Aorta (tissue), 5 donors: Measurements from ENCODE around the gene MYO1D. TPM values are rescaled to one million over a fixed set of nuclear protein-coding genes. Genes with fewer than 3 reads are reported as not detected.

Source experiments
- ATAC-seq: fragments of 200-7000 bp; cut with Tn5 transposase; one replicate; pipeline ENCODE4 v1.9.1; 2022; ENCODE audit warnings: moderate library complexity; ENCODE audit not compliant: low FRiP score
- DNase-seq, 2 donors: peaks; one replicate each; pipeline ENCODE4 v3.0.0-alpha.2; 2020
- H3K27ac ChIP-seq, 2 donors: one replicate each; pipeline ENCODE4 v1.5.1; 2013; ENCODE audit warnings: low read length in 2 of 2, mild to moderate bottlenecking in 2 of 2, moderate library complexity in 2 of 2, control low read depth in 1 of 2, inconsistent platforms in 1 of 2, low read depth in 1 of 2
- H3K27me3 ChIP-seq, 2 donors: one replicate each; pipeline ENCODE4 v1.6.1; 2013; ENCODE audit warnings: control low read depth in 1 of 2, low read length in 1 of 2, mild to moderate bottlenecking in 1 of 2, moderate library complexity in 1 of 2; ENCODE audit not compliant: insufficient read depth in 2 of 2, control insufficient read depth in 1 of 2
- H3K36me3 ChIP-seq, 2 donors: one replicate each; pipeline ENCODE4 v1.6.1; 2013; ENCODE audit warnings: control low read depth in 1 of 2, low read length in 1 of 2, mild to moderate bottlenecking in 1 of 2; ENCODE audit not compliant: insufficient read depth in 2 of 2, control insufficient read depth in 1 of 2
- H3K4me1 ChIP-seq, 2 donors: one replicate each; pipeline ENCODE4 v1.6.1; 2013; ENCODE audit warnings: low read length in 2 of 2, control low read depth in 1 of 2, mild to moderate bottlenecking in 1 of 2, moderate library complexity in 1 of 2; ENCODE audit not compliant: insufficient read depth in 2 of 2, control insufficient read depth in 1 of 2
- H3K4me3 ChIP-seq, 2 donors: one replicate each; pipeline ENCODE4 v1.5.1; 2013; ENCODE audit warnings: low read length in 2 of 2, control low read depth in 1 of 2, mild to moderate bottlenecking in 1 of 2
- H3K9me3 ChIP-seq: one replicate; pipeline ENCODE4 v1.6.1; 2013; ENCODE audit warnings: mild to moderate bottlenecking, low read length; ENCODE audit not compliant: control insufficient read depth
- WGBS, 2 donors: extraction: QIAGEN DNeasy Blood & Tissue Kit; methylation state at CpG; one replicate each; pipeline ENCODE4 v1.1.7; 2013; 5-methylcytosine and 5-hydroxymethylcytosine counted together
- intact Hi-C, 2 donors: fragments of 100-400 bp; cut with DNase I; formaldehyde crosslinking; loops; one replicate each; pipeline versions ENCODE4 v1.14.2 to v1.15.0; 2022
- polyA plus RNA-seq, 2 donors: library from polyadenylated mRNA; stranded (reverse); fragments of 200-250 nt; gene quantifications; one replicate each; pipeline ENCODE4 v1.2.3, GENCODE V29; 2013
- total RNA-seq, 2 donors: library from RNA; stranded (reverse); fragmentation: NEBNext Ultra II Directional; extraction: Animal tissue kit (Norgen Biotek cat#: 25700); gene quantifications; one replicate each; pipeline ENCODE4 v1.2.1, GENCODE V29; 2021
- donor health status: healthy with polysubstance abuse.
- donor health status: Bipolar disorder and iron deficiency.
- donor health status: DM: no; HTN: no; CAD: no.
- donor health status: DM: no; HTN: no; CAD: no.
- donor health status: DM: yes; HTN: yes; CAD: no.

The MYO1D gene
- total and polyA plus RNA-seq, 4 donors: 62.5 to 358 (median 164) TPM

GRCh38 chr17:32512328-32512727, 364.6 kb downstream of the MYO1D start:
- Histone ChIP-seq H3K27ac (no peak overlapping the region), H3K9me3 (no peaks in the 10 kb centered on the region), H3K4me3 (no peak overlapping the region), H3K4me1 (no peaks in the 10 kb centered on the region), H3K36me3 (no peaks in the 10 kb centered on the region), H3K27me3 (no peaks in the 10 kb centered on the region)
- ATAC-seq (no peak), DNase-seq (no peak)
- WGBS, 2 donors: 97 to 98% methylated on average over 2 of the region's 2 CpGs
- intact Hi-C loops: no loop called here

GRCh38 chr17:32510466-32510865, 366.5 kb downstream of the MYO1D start:
- H3K4me1 ChIP-seq: no peaks in the 10 kb centered on the region
- ATAC-seq (no peak), DNase-seq (no peak)
- no peaks in the 10 kb centered on the region for H3K27me3 ChIP-seq
- no peak overlapping the region for H3K4me3 ChIP-seq
- H3K9me3 ChIP-seq: no peaks in the 10 kb centered on the region
- WGBS, 2 donors: 84 to 88% methylated on average over 7 of the region's 7 CpGs
- H3K27ac ChIP-seq: no peak overlapping the region
- H3K36me3 ChIP-seq: no peaks in the 10 kb centered on the region
- intact Hi-C loops: no loop called here

GRCh38 chr17:32508926-32509325, 368.0 kb downstream of the MYO1D start:
- H3K9me3 ChIP-seq: no peaks in the 10 kb centered on the region
- WGBS, 2 donors: 87 to 93% methylated on average over 5 of the region's 5 CpGs
- H3K36me3 ChIP-seq: no peaks in the 10 kb centered on the region
- intact Hi-C loops: no loop called here
- H3K4me1 ChIP-seq: no peaks in the 10 kb centered on the region
- H3K4me3 ChIP-seq: no peak overlapping the region
- ATAC-seq: no peak
- H3K27ac ChIP-seq: no peak overlapping the region
- no peak for DNase-seq
- H3K27me3 ChIP-seq: no peaks in the 10 kb centered on the region

- no peak overlapping the region for H3K4me3 ChIP-seq
- H3K9me3 ChIP-seq: no peaks in the 10 kb centered on the region
- no peaks in the 10 kb centered on the region for H3K36me3 ChIP-seq
- no peak overlapping the region for H3K27ac ChIP-seq
- peak; percentile 39 for ATAC-seq
- 82% methylated on average over 18 of the region's 18 CpGs for WGBS, 2 donors
- DNase-seq: no peak
- H3K27me3 ChIP-seq: no peaks in the 10 kb centered on the region
- intact Hi-C loops: no loop called here
- no peaks in the 10 kb centered on the region for H3K4me1 ChIP-seq
These were observed 372.5 kb downstream of the MYO1D start for GRCh38 chr17:32504166-32504990.

GRCh38 chr17:32503251-32504165, 373.4 kb downstream of the MYO1D start:
- Histone ChIP-seq H3K27ac (no peak overlapping the region), H3K36me3 (no peaks in the 10 kb centered on the region), H3K4me1 (no peaks in the 10 kb centered on the region), H3K27me3 (no peaks in the 10 kb centered on the region), H3K9me3 (no peaks in the 10 kb centered on the region), H3K4me3 (no peak overlapping the region)
- WGBS, 2 donors: 77 to 78% methylated on average over 7 of the region's 7 CpGs
- intact Hi-C loops: no loop called here
- peak in 1 of 2 donors; percentile 37 for DNase-seq
- peak; percentile 15 for ATAC-seq

GRCh38 chr17:32502710-32503109, 374.2 kb downstream of the MYO1D start:
- intact Hi-C loops: no loop called here
- DNase-seq: no peak
- no peaks in the 10 kb centered on the region for H3K36me3 ChIP-seq
- no peak for ATAC-seq
- WGBS, 2 donors: 75 to 84% methylated on average over 10 of the region's 10 CpGs
- no peaks in the 10 kb centered on the region for H3K27me3 ChIP-seq
- H3K9me3 ChIP-seq: no peaks in the 10 kb centered on the region
- no peak overlapping the region for H3K4me3 ChIP-seq
- peaks cover 0 to under 1% of the 10 kb centered on the region in 2 donors for H3K4me1 ChIP-seq
- H3K27ac ChIP-seq: no peak overlapping the region

- Histone ChIP-seq H3K27ac (no peak overlapping the region), H3K4me1 (peaks cover 3 to 4% of the 10 kb centered on the region in 2 donors), H3K36me3 (no peaks in the 10 kb centered on the region), H3K9me3 (no peaks in the 10 kb centered on the region), H3K4me3 (no peak overlapping the region), H3K27me3 (no peaks in the 10 kb centered on the region)
- DNase-seq (no peak), ATAC-seq (no peak)
- intact Hi-C loops: no loop called here
- 97% methylated on average over 3 of the region's 3 CpGs for WGBS, 2 donors
These were observed 374.9 kb downstream of the MYO1D start for GRCh38 chr17:32502013-32502412.

- Histone ChIP-seq H3K4me1 (peaks cover 4 to 8% of the 10 kb centered on the region in 2 donors), H3K4me3 (no peak overlapping the region), H3K27ac (peak overlapping the region in 1 of 2 donors; percentile 2), H3K36me3 (no peaks in the 10 kb centered on the region), H3K27me3 (no peaks in the 10 kb centered on the region), H3K9me3 (no peaks in the 10 kb centered on the region)
- peak in 1 of 2 donors; percentile 22 for DNase-seq
- intact Hi-C loops: no loop called here
- no peak for ATAC-seq
- WGBS, 2 donors: 81 to 87% methylated on average over 9 of the region's 9 CpGs
These were observed 378.5 kb downstream of the MYO1D start for GRCh38 chr17:32498391-32498790.
